H9 (cell line): ENCODE data around the gene MEGF9. TPM values are rescaled to one million over a fixed set of nuclear protein-coding genes. Genes with fewer than 3 reads are reported as not detected.

ENCODE experiments used
- DNase-seq: peaks from one replicate; pipeline ENCODE4 v3.0.0-alpha.2; 2017
- H2AFZ ChIP-seq: one replicate; pipeline ENCODE4 v1.6.1; 2013; ENCODE audit warnings: mild to moderate bottlenecking, low read length, control low read depth, moderate library complexity
- H2AK5ac ChIP-seq: 2 replicates; pipeline ENCODE4 v1.6.1; 2013; ENCODE audit warnings: low read length, control low read depth, mixed read lengths; ENCODE audit not compliant: insufficient read length
- H2BK120ac ChIP-seq: one replicate; pipeline ENCODE4 v1.6.1; 2013; ENCODE audit warnings: low read depth, mild to moderate bottlenecking, low read length, control low read depth, inconsistent platforms; ENCODE audit not compliant: poor library complexity, severe bottlenecking
- H2BK12ac ChIP-seq: 2 replicates; pipeline ENCODE4 v1.6.1; 2013; ENCODE audit warnings: low read length, control low read depth, mixed read lengths, low read depth; ENCODE audit not compliant: insufficient read length
- H2BK15ac ChIP-seq: 2 replicates; pipeline ENCODE4 v1.6.1; 2013; ENCODE audit warnings: low read depth, low read length, control low read depth
- H2BK20ac ChIP-seq: one replicate; pipeline ENCODE4 v1.6.1; 2013; ENCODE audit warnings: low read depth, mild to moderate bottlenecking, low read length, control low read depth, inconsistent platforms; ENCODE audit not compliant: poor library complexity, severe bottlenecking
- H2BK5ac ChIP-seq: 2 replicates; pipeline ENCODE4 v1.6.1; 2013; ENCODE audit warnings: low read length, control low read depth, mixed read lengths; ENCODE audit not compliant: insufficient read length
- H3K14ac ChIP-seq: 2 replicates; pipeline ENCODE4 v1.6.1; 2013; ENCODE audit warnings: low read length, control low read depth; ENCODE audit not compliant: insufficient read depth
- H3K18ac ChIP-seq: 2 replicates; pipeline ENCODE4 v1.6.1; 2013; ENCODE audit warnings: low read depth, mild to moderate bottlenecking, mixed read lengths, low read length, control low read depth; ENCODE audit not compliant: insufficient read length
- H3K23ac ChIP-seq: 2 replicates; pipeline ENCODE4 v1.6.1; 2013; ENCODE audit warnings: low read length, control low read depth, mixed read lengths, low read depth; ENCODE audit not compliant: insufficient read length
- H3K23me2 ChIP-seq: 2 replicates; pipeline ENCODE4 v1.6.1; 2013; ENCODE audit warnings: low read depth, mild to moderate bottlenecking, mixed read lengths, low read length, control low read depth; ENCODE audit not compliant: insufficient read length, poor library complexity, severe bottlenecking
- H3K27ac ChIP-seq: 2 replicates; pipeline ENCODE4 v1.5.1; 2013; ENCODE audit warnings: low read length, control low read depth, mixed read lengths, low read depth; ENCODE audit not compliant: insufficient read length
- H3K27me3 ChIP-seq: 2 replicates; pipeline ENCODE4 v1.6.1; 2013; ENCODE audit warnings: low read length, control low read depth, inconsistent platforms; ENCODE audit not compliant: insufficient read depth
- H3K4ac ChIP-seq: 2 replicates; pipeline ENCODE4 v1.6.1; 2013; ENCODE audit warnings: low read depth, mild to moderate bottlenecking, control low read depth, inconsistent platforms, low read length, moderate library complexity
- H3K4me1 ChIP-seq: 2 replicates; pipeline ENCODE4 v1.6.1; 2013; ENCODE audit warnings: low read length, control low read depth, inconsistent platforms; ENCODE audit not compliant: insufficient read depth
- H3K4me2 ChIP-seq: 2 replicates; pipeline ENCODE4 v1.6.1; 2013; ENCODE audit warnings: low read length, control low read depth, mixed read lengths; ENCODE audit not compliant: insufficient read length, insufficient read depth
- H3K56ac ChIP-seq: 2 replicates; pipeline ENCODE4 v1.6.1; 2013; ENCODE audit warnings: low read depth, mild to moderate bottlenecking, mixed read lengths, low read length, control low read depth; ENCODE audit not compliant: insufficient read length
- H3K79me1 ChIP-seq: 2 replicates; pipeline ENCODE4 v1.6.1; 2013; ENCODE audit warnings: low read depth, mild to moderate bottlenecking, moderate library complexity, low read length, control low read depth, inconsistent platforms; ENCODE audit not compliant: insufficient read depth, poor library complexity, severe bottlenecking
- H3K79me2 ChIP-seq: 2 replicates; pipeline ENCODE4 v1.6.1; 2013; ENCODE audit warnings: low read length, control low read depth, inconsistent platforms; ENCODE audit not compliant: insufficient read depth
- H3K9ac ChIP-seq: 2 replicates; pipeline ENCODE4 v1.6.1; 2013; ENCODE audit warnings: low read length, control low read depth, mixed read lengths; ENCODE audit not compliant: insufficient read length; ENCODE audit errors: extremely low read depth
- H3K9me3 ChIP-seq: one replicate; pipeline ENCODE4 v1.6.1; 2013; ENCODE audit warnings: low read depth, low read length, inconsistent platforms; ENCODE audit not compliant: control insufficient read depth
- H3T11ph ChIP-seq: one replicate; pipeline ENCODE4 v1.6.1; 2013; ENCODE audit warnings: mild to moderate bottlenecking, low read length, control low read depth, inconsistent platforms
- H4K20me1 ChIP-seq: one replicate; pipeline ENCODE4 v1.6.1; 2013; ENCODE audit not compliant: control insufficient read depth, insufficient read length, insufficient read depth
- H4K5ac ChIP-seq: 2 replicates; pipeline ENCODE4 v1.6.1; 2013; ENCODE audit warnings: low read depth, mild to moderate bottlenecking, mixed read lengths, low read length, control low read depth; ENCODE audit not compliant: insufficient read length
- H4K8ac ChIP-seq: replicated peaks from 2 replicates; pipeline ENCODE4 v1.6.1; 2013; ENCODE audit warnings: low read length, control low read depth, mixed read lengths, low read depth; ENCODE audit not compliant: insufficient read length
- H4K91ac ChIP-seq: 2 replicates; pipeline ENCODE4 v1.6.1; 2013; ENCODE audit warnings: low read depth, mild to moderate bottlenecking, moderate library complexity, mixed read lengths, low read length, control low read depth; ENCODE audit not compliant: insufficient read length
- H3K27ac Mint-ChIP-seq, 3 experiments: 2 replicates in 2 of 3; 3 replicates in 1 of 3; pipeline ENCODE4 v1.8.0; 2020 to 2021; ENCODE audit warnings: mixed read lengths in 3 of 3, mild to moderate bottlenecking in 1 of 3, moderate library complexity in 1 of 3
- H3K27me3 Mint-ChIP-seq: 2 replicates; pipeline ENCODE4 v1.8.0; 2021; ENCODE audit warnings: low read depth, mild to moderate bottlenecking, moderate library complexity, mixed read lengths
- H3K36me3 Mint-ChIP-seq, 3 experiments: 2 replicates in 2 of 3; 3 replicates in 1 of 3; pipeline ENCODE4 v1.8.0; 2020 to 2021; ENCODE audit warnings: low read depth in 3 of 3, mixed read lengths in 3 of 3; ENCODE audit not compliant: insufficient read depth in 1 of 3
- H3K4me1 Mint-ChIP-seq, 2 experiments: 2 replicates each; pipeline ENCODE4 v1.8.0; 2020; ENCODE audit warnings: mixed read lengths in 2 of 2
- H3K4me3 Mint-ChIP-seq, 2 experiments: 2 replicates in 1 of 2; 3 replicates in 1 of 2; pipeline ENCODE4 v1.8.0; 2020 to 2021; ENCODE audit warnings: mild to moderate bottlenecking in 2 of 2, mixed read lengths in 2 of 2, moderate library complexity in 1 of 2
- H3K9me3 Mint-ChIP-seq, 2 experiments: 2 replicates in 1 of 2; 3 replicates in 1 of 2; pipeline ENCODE4 v1.8.0; 2020; ENCODE audit warnings: mild to moderate bottlenecking in 2 of 2, mixed read lengths in 2 of 2, moderate library complexity in 1 of 2
- WGBS: extraction: QIAGEN DNeasy Blood & Tissue Kit; methylation state at CpG from one replicate; pipeline ENCODE4 v1.1.7; 2013; ENCODE audit warnings: missing lambda C conversion rate, low lambda C conversion rate, mixed read lengths; ENCODE audit not compliant: insufficient read length; ENCODE audit errors: extremely low coverage; 5-methylcytosine and 5-hydroxymethylcytosine counted together
- total RNA-seq: library from RNA; stranded (reverse); gene quantifications from 2 replicates; pipeline ENCODE4 v1.2.1, GENCODE V29; 2021
- TF ChIP-seq, protein P1 (sequence below): fragments of 200-600 bp; sonication (generic); conservative IDR thresholded peaks from 3 replicates; pipeline ENCODE4 v1.8.0; 2021; ENCODE audit warnings: antibody characterized with exemption, mild to moderate bottlenecking

Gene MEGF9
- total RNA-seq, 1 experiment from 2014 or later: 0.94 TPM

- H3K27ac ChIP-seq: no peak overlapping the region
- no peak overlapping the region for H3K4ac ChIP-seq
- H2BK12ac ChIP-seq: no peak overlapping the region
- H3T11ph ChIP-seq: no peak overlapping the region
- TF ChIP-seq, protein P1, sequence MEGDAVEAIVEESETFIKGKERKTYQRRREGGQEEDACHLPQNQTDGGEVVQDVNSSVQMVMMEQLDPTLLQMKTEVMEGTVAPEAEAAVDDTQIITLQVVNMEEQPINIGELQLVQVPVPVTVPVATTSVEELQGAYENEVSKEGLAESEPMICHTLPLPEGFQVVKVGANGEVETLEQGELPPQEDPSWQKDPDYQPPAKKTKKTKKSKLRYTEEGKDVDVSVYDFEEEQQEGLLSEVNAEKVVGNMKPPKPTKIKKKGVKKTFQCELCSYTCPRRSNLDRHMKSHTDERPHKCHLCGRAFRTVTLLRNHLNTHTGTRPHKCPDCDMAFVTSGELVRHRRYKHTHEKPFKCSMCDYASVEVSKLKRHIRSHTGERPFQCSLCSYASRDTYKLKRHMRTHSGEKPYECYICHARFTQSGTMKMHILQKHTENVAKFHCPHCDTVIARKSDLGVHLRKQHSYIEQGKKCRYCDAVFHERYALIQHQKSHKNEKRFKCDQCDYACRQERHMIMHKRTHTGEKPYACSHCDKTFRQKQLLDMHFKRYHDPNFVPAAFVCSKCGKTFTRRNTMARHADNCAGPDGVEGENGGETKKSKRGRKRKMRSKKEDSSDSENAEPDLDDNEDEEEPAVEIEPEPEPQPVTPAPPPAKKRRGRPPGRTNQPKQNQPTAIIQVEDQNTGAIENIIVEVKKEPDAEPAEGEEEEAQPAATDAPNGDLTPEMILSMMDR: no peak
- no peak overlapping the region for H2BK20ac ChIP-seq
- H3K79me1 ChIP-seq: no peaks in the 10 kb centered on the region
- no peaks in the 10 kb centered on the region for H3K79me2 ChIP-seq
- H3K9ac ChIP-seq: no peak overlapping the region
- no peak overlapping the region for H2BK15ac ChIP-seq
- H3K23ac ChIP-seq: no peak overlapping the region
- H3K36me3 Mint-ChIP-seq: no peaks in the 10 kb centered on the region
- no peak overlapping the region for H3K18ac ChIP-seq
- H3K27me3 ChIP-seq: no peaks in the 10 kb centered on the region
- no peak overlapping the region for H3K4me2 ChIP-seq
- no peak overlapping the region for H3K27ac Mint-ChIP-seq
- H4K91ac ChIP-seq: no peak overlapping the region
- no CpG with 5 or more reads among the region's 4 CpGs for WGBS
- no peak overlapping the region for H3K56ac ChIP-seq
- H3K9me3 ChIP-seq: no peaks in the 10 kb centered on the region
- no peaks in the 10 kb centered on the region for H3K23me2 ChIP-seq
- no peak for DNase-seq
- H4K5ac ChIP-seq: no peak overlapping the region
- no peak overlapping the region for H3K4me3 Mint-ChIP-seq
- no peaks in the 10 kb centered on the region for H4K20me1 ChIP-seq
- no peak overlapping the region for H2AFZ ChIP-seq
- H3K4me1 Mint-ChIP-seq: peaks cover 0 to 10% of the 10 kb centered on the region in 2 experiments; a peak in 2 of 4 replicates
- no peaks in the 10 kb centered on the region for H3K9me3 Mint-ChIP-seq
- no peaks in the 10 kb centered on the region for H3K4me1 ChIP-seq
- H2BK120ac ChIP-seq: no peak overlapping the region
- H3K27me3 Mint-ChIP-seq: no peaks in the 10 kb centered on the region
- H2BK5ac ChIP-seq: no peak overlapping the region
- no peak overlapping the region for H3K14ac ChIP-seq
- no peak overlapping the region for H4K8ac ChIP-seq
- H2AK5ac ChIP-seq: no peak overlapping the region
Measured at GRCh38 chr9:120646948-120647347, 67.3 kb downstream of the MEGF9 start.
